GM19324 (cell line): ENCODE data around the gene SAP30.

Experiments used
- ATAC-seq: cut with Tn5 transposase; IDR thresholded peaks from one replicate; pipeline ENCODE4 v1.9.1; 2021; ENCODE audit warnings: mild to moderate bottlenecking, moderate library complexity; ENCODE audit not compliant: unreplicated experiment, low FRiP score

SAP30 gene

GRCh38 chr4:173411106-173411693, 40.4 kb downstream of the SAP30 start:
- ATAC-seq = no peak

- no peak for ATAC-seq
Observed at GRCh38 chr4:173413036-173413435, 42.3 kb downstream of the SAP30 start.

- no peak for ATAC-seq
Observed at GRCh38 chr4:173414456-173414855, 43.7 kb downstream of the SAP30 start.

- no peak for ATAC-seq
Observed at GRCh38 chr4:173415092-173415491, 44.3 kb downstream of the SAP30 start.

GRCh38 chr4:173415885-173416653, 45.3 kb downstream of the SAP30 start:
- ATAC-seq = no peak

- ATAC-seq = no peak
Observed at GRCh38 chr4:173417833-173418232, 47.1 kb downstream of the SAP30 start.

- ATAC-seq = no peak
Observed at GRCh38 chr4:173418639-173419038, 47.9 kb downstream of the SAP30 start.

GRCh38 chr4:173420324-173420752, 49.6 kb downstream of the SAP30 start:
- ATAC-seq = no peak

- no peak for ATAC-seq
Observed at GRCh38 chr4:173420801-173421200, 50.0 kb downstream of the SAP30 start.

GRCh38 chr4:173424899-173425805, 54.4 kb downstream of the SAP30 start:
- no peak for ATAC-seq

GRCh38 chr4:173426064-173426463, 55.3 kb downstream of the SAP30 start:
- ATAC-seq = no peak
